Measurements from ENCODE around the gene PLCXD3.
"Not testable (repeated sequence)": the region's sequence is repeated elsewhere in the genome, so short reads cannot be mapped to it uniquely, and the experiment has no call there.

The PLCXD3 gene

DNA sequence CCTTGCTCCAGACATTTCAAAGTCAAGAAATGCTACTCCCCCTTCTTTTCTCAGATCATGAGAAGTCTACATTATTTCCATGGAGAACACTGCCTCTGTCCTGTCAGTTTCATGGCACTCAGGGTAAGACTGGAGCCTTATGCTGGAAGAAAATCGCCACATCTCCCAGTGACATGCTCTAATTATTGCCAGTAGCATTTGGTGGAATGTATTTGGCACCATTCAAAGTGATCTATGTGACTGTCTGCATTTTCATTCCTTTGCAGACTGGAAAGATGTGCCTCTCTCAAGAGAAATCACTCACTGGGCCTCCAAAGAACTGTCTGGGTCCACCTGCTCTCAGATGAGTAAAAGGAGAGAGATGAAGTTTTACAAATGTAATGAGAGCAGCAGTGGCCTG is 840 bp upstream of the PLCXD3 start:
- no peak overlapping the region for H3K27ac ChIP-seq
- TF ChIP-seq, protein P1, sequence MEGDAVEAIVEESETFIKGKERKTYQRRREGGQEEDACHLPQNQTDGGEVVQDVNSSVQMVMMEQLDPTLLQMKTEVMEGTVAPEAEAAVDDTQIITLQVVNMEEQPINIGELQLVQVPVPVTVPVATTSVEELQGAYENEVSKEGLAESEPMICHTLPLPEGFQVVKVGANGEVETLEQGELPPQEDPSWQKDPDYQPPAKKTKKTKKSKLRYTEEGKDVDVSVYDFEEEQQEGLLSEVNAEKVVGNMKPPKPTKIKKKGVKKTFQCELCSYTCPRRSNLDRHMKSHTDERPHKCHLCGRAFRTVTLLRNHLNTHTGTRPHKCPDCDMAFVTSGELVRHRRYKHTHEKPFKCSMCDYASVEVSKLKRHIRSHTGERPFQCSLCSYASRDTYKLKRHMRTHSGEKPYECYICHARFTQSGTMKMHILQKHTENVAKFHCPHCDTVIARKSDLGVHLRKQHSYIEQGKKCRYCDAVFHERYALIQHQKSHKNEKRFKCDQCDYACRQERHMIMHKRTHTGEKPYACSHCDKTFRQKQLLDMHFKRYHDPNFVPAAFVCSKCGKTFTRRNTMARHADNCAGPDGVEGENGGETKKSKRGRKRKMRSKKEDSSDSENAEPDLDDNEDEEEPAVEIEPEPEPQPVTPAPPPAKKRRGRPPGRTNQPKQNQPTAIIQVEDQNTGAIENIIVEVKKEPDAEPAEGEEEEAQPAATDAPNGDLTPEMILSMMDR (conservative IDR thresholded peaks at IDR 0.05), result no peak

DNA sequence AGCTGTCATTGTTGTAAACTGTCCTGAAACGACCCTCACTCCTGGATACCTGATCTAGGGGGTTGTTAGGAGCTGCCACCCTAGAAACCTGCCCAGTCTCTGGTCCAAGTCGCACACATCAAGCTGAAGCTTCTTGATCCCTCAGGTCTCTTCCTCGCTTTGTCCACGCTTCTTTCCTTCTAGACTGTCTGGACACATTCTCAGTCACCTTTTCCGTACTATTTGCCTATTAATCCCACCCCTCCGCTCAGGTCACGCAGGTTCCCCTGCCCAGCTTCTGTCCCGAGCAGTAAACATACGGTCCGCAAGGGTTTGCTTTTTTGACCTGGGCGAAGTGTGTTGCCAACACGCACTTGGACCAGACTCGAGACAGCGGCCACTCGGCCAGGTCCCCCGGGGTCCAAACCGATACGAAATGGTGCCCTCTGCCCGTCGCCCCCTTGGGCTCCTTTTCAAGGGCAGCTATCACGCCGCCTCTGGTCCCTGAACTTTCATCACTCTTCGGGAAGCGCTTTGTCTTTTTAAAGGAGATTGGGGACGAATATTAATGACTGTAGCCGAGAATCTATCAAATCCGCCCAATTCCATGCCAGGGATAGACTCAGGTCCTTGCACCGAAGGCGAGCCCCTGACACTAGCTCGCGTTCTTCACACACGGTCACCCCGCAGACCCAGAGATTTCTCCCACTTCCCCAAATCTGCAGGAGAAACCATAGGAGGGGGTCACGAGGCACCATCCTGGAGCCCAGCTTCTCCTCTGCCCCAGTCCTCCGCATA is 814 bp downstream of the PLCXD3 start:
- TF ChIP-seq, protein P1 (conservative IDR thresholded peaks at IDR 0.05), result no peak
- no peak overlapping the region for H3K27ac ChIP-seq

DNA sequence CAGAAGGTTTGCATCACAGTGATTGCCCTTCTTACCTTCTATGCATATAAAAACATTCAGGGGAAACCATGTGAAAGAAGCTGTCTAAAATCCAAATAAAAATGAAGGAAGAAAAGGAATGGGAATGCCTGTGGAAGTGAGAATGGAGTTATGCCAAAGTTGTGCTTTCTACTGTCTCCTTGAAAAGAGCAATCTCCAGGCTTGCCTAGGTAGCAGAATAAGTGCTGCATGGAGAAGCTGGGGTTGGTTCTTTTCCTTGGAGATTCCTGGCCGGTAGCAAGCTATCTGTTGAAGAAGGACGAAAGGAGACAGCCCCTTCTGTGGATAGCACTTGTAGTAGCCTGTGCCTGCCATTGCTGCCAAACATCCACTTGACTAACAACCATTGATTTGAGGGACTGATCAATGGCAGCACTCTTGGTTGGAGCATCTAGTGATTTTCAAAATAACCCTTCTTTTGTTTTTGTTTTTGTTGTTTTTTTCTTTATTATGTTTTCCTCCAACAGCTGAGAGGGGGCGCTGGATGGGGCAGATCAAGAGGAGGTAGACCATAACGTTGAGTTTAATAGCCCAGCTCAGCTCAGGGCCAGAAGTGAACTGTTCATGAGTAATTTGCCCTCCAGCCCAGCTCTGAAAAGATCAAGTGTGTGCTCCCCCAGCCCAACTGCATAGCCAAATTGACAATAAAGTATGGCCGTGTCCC is 1.6 kb downstream of the PLCXD3 start:
- H3K27ac ChIP-seq, result no peak overlapping the region
- TF ChIP-seq, protein P1 (conservative IDR thresholded peaks at IDR 0.05), result no peak

DNA sequence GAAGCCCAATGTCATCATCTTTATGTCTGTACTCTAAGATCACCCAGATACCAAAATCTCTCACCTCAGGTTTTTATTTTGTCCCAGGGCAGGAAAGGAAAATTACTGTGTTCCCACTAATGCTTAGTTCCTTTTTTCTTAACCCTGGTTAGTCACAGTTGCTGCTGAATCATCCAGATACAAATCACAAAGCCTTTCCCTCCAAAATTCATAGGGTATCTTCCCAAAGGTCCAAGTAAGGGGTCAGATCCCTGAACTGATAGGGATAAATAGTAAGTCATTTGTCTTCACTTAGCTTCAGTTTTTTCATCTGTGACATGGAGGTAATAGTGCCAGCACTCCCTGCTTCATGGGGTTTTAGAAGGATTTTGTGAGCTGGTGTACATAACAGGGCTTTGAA is 2.2 kb downstream of the PLCXD3 start:
- TF ChIP-seq, protein P1 (conservative IDR thresholded peaks at IDR 0.05), result no peak

DNA sequence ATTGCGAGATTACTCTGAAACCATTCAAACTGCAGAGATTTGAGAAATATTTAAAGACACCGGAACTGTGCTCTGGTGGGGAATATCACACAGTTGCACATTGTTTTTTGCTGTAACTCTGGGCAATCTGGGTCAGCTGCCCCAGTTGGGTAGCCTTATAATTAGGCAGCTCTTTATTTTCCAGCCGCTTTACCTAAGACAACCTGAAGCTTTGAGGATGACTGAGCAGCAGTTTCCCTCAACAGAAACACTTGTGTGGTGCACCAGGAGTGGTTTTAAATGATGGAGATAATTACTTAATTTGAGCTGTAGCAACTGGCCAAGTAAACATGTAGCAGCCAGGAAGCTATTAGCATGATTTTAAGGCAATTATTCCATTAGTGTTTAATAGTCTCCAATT is 2.9 kb downstream of the PLCXD3 start:
- no peak overlapping the region for H3K27ac ChIP-seq
- TF ChIP-seq, protein P1 (conservative IDR thresholded peaks at IDR 0.05), result no peak

More for the DNA sequence above, 2.2 kb downstream of the PLCXD3 start:
- H3K27ac ChIP-seq, result no peak overlapping the region

DNA sequence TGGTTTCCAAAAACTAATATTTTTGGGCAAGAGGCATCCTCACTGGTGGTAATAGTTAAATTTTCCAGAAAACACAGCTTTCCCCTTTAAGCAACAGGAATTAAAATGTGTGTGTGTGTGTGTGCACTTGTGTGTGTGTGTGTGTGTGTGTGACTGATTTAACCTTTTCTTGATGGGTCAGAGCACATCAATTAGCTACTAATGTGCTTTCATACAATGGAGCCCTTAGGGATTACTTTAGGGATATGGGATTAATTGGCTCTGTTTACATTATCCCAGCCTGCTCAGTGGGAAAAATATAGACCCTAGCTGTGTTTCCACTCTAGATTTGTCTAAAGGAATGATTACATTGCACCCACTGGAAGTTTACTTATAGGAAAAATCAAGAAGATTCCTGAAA is 6.5 kb downstream of the PLCXD3 start:
- TF ChIP-seq, protein P1 (conservative IDR thresholded peaks at IDR 0.05), result no peak

DNA sequence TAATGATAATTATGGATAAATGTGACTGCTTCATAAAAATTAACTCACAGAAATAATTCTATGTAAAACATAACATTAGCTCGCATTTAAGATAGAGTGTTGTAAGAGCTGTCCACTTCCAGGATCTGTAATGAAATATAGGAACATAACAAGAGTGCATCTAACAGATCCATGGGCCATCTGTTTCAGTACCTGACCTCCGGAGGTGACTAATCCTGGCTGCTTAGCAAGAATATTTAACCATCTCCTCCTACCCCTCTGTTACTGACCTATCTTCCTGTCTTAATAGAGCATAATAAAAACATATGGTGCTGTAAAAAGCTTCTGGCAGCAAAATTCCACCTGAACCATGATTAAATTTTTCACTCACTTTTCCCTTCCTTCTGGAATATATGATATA is 7.1 kb downstream of the PLCXD3 start:
- TF ChIP-seq, protein P1 (conservative IDR thresholded peaks at IDR 0.05), result no peak
- no peak overlapping the region for H3K27ac ChIP-seq

More for the DNA sequence above, 6.5 kb downstream of the PLCXD3 start:
- H3K27ac ChIP-seq, result no peak overlapping the region

DNA sequence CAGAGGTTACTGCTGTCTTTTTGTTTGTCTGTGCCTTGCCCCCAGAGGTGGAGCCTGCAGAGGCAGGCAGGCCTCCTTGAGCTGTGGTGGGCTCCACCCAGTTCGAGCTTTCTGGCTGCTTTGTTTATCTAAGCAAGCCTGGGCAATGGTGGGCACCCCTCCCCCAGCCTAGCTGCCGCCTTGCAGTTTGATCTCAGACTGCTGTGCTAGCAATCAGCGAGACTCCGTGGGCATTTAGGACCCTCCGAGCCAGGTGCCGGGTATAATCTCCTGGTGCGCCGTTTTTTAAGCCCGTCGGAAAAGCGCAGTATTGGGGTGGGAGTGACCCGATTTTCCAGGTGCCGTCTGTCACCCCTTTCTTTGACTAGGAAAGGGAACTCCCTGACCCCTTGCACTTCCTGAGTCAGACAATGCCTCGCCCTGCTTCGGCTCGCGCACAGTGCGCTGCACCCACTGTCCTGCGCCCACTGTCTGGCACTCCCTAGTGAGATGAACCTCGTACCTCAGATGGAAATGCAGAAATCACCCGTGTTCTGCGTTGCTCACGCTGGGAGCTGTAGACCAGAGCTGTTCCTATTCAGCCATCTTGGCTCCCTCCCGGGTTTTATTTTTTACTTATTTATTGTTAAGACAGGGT is 16.8 kb downstream of the PLCXD3 start:
- not testable (repeated sequence) for H3K27ac ChIP-seq
